Endodermal cell (in vitro differentiated cells): ENCODE measurements around the gene HMCN2. TPM values are rescaled to one million over a fixed set of nuclear protein-coding genes. Genes with fewer than 3 reads are reported as not detected.

ENCODE experiments used
- DNase-seq: peaks from one replicate; pipeline ENCODE4 v3.0.0-alpha.2; 2017
- H3K27ac ChIP-seq: 2 replicates; pipeline ENCODE4 v1.5.1; 2013; ENCODE audit warnings: mild to moderate bottlenecking, low read depth, low read length, moderate library complexity
- H3K27me3 ChIP-seq: 2 replicates; pipeline ENCODE4 v1.6.1; 2013; ENCODE audit warnings: mild to moderate bottlenecking, low read length, moderate library complexity; ENCODE audit not compliant: insufficient read depth, control insufficient read depth, poor library complexity, severe bottlenecking
- H3K36me3 ChIP-seq: 2 replicates; pipeline ENCODE4 v1.7.0; 2013; ENCODE audit warnings: mild to moderate bottlenecking, low read length, moderate library complexity; ENCODE audit not compliant: control insufficient read depth, insufficient read depth
- H3K4me1 ChIP-seq: one replicate; pipeline ENCODE4 v1.7.0; 2013; ENCODE audit warnings: low read length; ENCODE audit not compliant: control insufficient read depth, insufficient read depth
- H3K4me3 ChIP-seq: 2 replicates; pipeline ENCODE4 v1.5.1; 2013; ENCODE audit warnings: mild to moderate bottlenecking, low read length, moderate library complexity
- H3K9ac ChIP-seq: 2 replicates; pipeline ENCODE4 v1.6.1; 2013; ENCODE audit warnings: mild to moderate bottlenecking, low read length, moderate library complexity; ENCODE audit not compliant: poor library complexity, severe bottlenecking; ENCODE audit errors: extremely low read depth
- H3K9me3 ChIP-seq: 2 replicates; pipeline ENCODE4 v1.6.1; 2013; ENCODE audit warnings: mild to moderate bottlenecking, low read length, moderate library complexity; ENCODE audit not compliant: control insufficient read depth
- H3K27ac Mint-ChIP-seq: 2 replicates; pipeline ENCODE4 v1.8.0; 2020; ENCODE audit warnings: mixed read lengths
- H3K27me3 Mint-ChIP-seq: 2 replicates; pipeline ENCODE4 v1.8.0; 2021; ENCODE audit warnings: mild to moderate bottlenecking, mixed read lengths; ENCODE audit not compliant: insufficient read depth
- H3K36me3 Mint-ChIP-seq: 2 replicates; pipeline ENCODE4 v1.8.0; 2020; ENCODE audit warnings: low read depth, mixed read lengths
- H3K4me1 Mint-ChIP-seq: 2 replicates; pipeline ENCODE4 v1.8.0; 2020; ENCODE audit warnings: mixed read lengths
- H3K4me3 Mint-ChIP-seq: 2 replicates; pipeline ENCODE4 v1.8.0; 2020; ENCODE audit warnings: mild to moderate bottlenecking, moderate library complexity, mixed read lengths
- H3K9me3 Mint-ChIP-seq: 2 replicates; pipeline ENCODE4 v1.8.0; 2020; ENCODE audit warnings: mild to moderate bottlenecking, mixed read lengths
- WGBS, 2 experiments: methylation state at CpG; one replicate each; pipeline versions ENCODE4 v1.1.5 to v1.1.7; 2013; ENCODE audit warnings: missing lambda C conversion rate in 2 of 2, mixed read lengths in 1 of 2; ENCODE audit not compliant: insufficient coverage in 1 of 2, insufficient read length in 1 of 2; 5-methylcytosine and 5-hydroxymethylcytosine counted together
- total RNA-seq, 2 donors: library from RNA; stranded (reverse); fragmentation: NEBNext Ultra II Directional in 1 of 2; extraction: Animal tissue kit (Norgen Biotek cat#: 25700) in 1 of 2; gene quantifications; 2 replicates in 1 of 2; 3 replicates in 1 of 2; pipeline ENCODE4 v1.2.1, GENCODE V29; 2021
- TF ChIP-seq, protein P1 (sequence below): fragments of 200-600 bp; sonication (generic); conservative IDR thresholded peaks from 2 replicates; pipeline ENCODE4 v1.5.0; 2021; ENCODE audit warnings: antibody characterized with exemption, mild to moderate bottlenecking

Gene HMCN2
- total RNA-seq, 2 donors from 2014 or later: 3.3 to 3.9 TPM

DNA sequence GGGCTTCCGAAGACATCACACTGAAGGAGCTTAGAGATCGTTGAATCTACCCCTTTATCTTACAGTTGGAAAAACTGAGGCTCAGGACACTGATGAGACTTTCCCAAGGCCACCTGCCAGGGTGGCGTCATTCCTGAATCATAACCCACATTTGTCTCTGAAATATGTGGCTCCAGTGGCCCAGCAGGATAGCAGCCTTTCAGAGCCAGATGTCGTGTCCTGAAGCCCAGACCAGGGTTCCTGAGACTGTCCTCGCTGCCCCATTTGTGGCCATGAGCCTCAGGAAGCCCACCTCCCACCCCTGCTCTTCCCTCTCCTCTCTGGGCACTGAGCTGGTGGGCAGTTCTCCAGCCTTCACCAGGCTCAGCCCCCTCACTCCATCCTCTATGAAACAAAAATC, 2.4 kb downstream of the HMCN2 start:
- H3K27me3 Mint-ChIP-seq: peaks cover 36% of the 10 kb centered on the region
- Histone ChIP-seq H3K27me3 (peaks cover 39% of the 10 kb centered on the region), H3K4me3 (no peak overlapping the region), H3K9me3 (no peaks in the 10 kb centered on the region), H3K9ac (no peak overlapping the region), H3K27ac (no peak overlapping the region), H3K4me1 (no peaks in the 10 kb centered on the region), H3K36me3 (no peaks in the 10 kb centered on the region)
- whole genome bisulfite sequencing, 2 experiments: 92 to 97% methylated on average over 5 of the region's 5 CpGs
- TF ChIP-seq, protein P1, sequence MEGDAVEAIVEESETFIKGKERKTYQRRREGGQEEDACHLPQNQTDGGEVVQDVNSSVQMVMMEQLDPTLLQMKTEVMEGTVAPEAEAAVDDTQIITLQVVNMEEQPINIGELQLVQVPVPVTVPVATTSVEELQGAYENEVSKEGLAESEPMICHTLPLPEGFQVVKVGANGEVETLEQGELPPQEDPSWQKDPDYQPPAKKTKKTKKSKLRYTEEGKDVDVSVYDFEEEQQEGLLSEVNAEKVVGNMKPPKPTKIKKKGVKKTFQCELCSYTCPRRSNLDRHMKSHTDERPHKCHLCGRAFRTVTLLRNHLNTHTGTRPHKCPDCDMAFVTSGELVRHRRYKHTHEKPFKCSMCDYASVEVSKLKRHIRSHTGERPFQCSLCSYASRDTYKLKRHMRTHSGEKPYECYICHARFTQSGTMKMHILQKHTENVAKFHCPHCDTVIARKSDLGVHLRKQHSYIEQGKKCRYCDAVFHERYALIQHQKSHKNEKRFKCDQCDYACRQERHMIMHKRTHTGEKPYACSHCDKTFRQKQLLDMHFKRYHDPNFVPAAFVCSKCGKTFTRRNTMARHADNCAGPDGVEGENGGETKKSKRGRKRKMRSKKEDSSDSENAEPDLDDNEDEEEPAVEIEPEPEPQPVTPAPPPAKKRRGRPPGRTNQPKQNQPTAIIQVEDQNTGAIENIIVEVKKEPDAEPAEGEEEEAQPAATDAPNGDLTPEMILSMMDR: no peak
- no peaks in the 10 kb centered on the region for H3K36me3 Mint-ChIP-seq
- no peak overlapping the region for H3K27ac Mint-ChIP-seq
- H3K9me3 Mint-ChIP-seq: no peaks in the 10 kb centered on the region
- no peak overlapping the region for H3K4me3 Mint-ChIP-seq
- peak; percentile 38 for DNase-seq
- H3K4me1 Mint-ChIP-seq: peaks cover 12% of the 10 kb centered on the region

DNA sequence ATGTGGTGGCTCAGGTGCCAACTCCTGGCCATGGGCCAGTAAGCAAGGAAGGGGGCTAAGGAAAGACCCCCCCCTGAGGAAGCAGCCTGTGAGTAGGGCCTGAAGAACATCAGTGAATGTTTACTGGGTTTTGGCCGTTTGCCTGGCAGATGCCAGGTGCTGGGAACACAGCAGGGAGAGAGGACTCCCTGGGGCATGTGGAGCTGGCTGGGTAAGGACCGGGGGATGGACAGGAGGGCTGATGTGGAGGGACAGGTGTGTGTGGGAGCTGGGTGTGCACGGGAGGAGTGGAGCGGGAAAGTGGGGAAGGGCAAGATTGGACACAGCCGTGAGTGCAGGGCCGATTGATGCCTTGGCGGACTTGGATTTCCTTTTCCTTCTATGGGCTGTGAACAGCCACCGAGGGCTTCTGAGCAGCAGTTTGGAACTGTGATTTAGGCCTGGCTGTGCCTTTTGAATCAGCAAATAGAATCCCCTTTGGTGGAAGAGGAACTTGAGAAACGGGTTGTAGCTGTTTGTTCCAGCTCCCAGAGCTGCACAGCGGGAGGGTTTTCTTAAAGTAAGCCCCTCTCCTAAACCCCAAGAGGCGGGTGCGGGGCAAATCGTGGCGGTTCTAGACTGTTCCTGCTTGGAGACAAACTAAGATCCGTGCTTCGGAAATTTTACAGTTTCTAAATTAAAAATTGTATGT, 3.1 kb downstream of the HMCN2 start:
- Mint-ChIP-seq H3K27ac (peak overlapping the region; percentile 79), H3K9me3 (no peaks in the 10 kb centered on the region), H3K27me3 (peaks cover 36% of the 10 kb centered on the region), H3K36me3 (no peaks in the 10 kb centered on the region), H3K4me1 (peaks cover 11% of the 10 kb centered on the region), H3K4me3 (peak overlapping the region; percentile 26)
- no peak overlapping the region for H3K4me3 ChIP-seq
- no peaks in the 10 kb centered on the region for H3K36me3 ChIP-seq
- H3K9ac ChIP-seq: no peak overlapping the region
- no peaks in the 10 kb centered on the region for H3K9me3 ChIP-seq
- H3K27ac ChIP-seq: no peak overlapping the region
- H3K4me1 ChIP-seq: no peaks in the 10 kb centered on the region
- H3K27me3 ChIP-seq: peaks cover 39% of the 10 kb centered on the region
- TF ChIP-seq, protein P1: no peak
- 63 to 77% methylated on average over 8 to 16 of the region's 16 CpGs for WGBS, 2 experiments
- DNase-seq: peak; percentile 80

DNA sequence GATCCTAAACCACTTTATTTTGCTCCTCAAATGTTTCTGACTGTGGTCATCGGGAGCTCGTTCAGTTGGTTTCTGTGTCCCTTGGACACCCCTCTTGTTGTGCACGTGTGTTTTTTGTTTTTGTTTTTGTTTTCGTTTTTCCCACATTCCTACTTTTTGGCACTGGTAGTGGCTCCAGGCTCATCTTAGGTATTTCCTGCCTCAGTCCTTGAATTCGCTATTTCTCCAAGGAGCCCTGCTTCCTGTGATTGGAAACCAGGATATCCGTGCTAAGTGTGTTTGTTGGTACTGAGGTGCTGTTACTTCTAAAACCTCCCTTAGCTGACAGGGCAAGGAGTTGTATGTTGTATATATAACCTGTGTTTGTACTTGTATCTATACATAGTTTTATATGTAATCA, 5.9 kb downstream of the HMCN2 start:
- Mint-ChIP-seq H3K9me3 (no peaks in the 10 kb centered on the region), H3K4me3 (no peak overlapping the region), H3K27me3 (peaks cover 19% of the 10 kb centered on the region), H3K27ac (no peak overlapping the region), H3K4me1 (peaks cover 11% of the 10 kb centered on the region), H3K36me3 (no peaks in the 10 kb centered on the region)
- Histone ChIP-seq H3K27ac (no peak overlapping the region), H3K36me3 (no peaks in the 10 kb centered on the region), H3K9ac (no peak overlapping the region), H3K4me3 (no peak overlapping the region), H3K27me3 (peaks cover 19% of the 10 kb centered on the region), H3K4me1 (no peaks in the 10 kb centered on the region), H3K9me3 (no peaks in the 10 kb centered on the region)
- DNase-seq: peak; percentile 21
- TF ChIP-seq, protein P1: no peak
- 80 to 86% methylated on average over 5 to 6 of the region's 6 CpGs for WGBS, 2 experiments
